NCI-H1436 treated with DMSO at 0.1 percent for 48 hours (cell line): Measurements from ENCODE around the gene ZFAND2B.

ENCODE experiments used
- DNase-seq: peaks from one replicate; lab custom pipeline; 2025; lab: John Stamatoyannopoulos, UW

The ZFAND2B gene

DNA sequence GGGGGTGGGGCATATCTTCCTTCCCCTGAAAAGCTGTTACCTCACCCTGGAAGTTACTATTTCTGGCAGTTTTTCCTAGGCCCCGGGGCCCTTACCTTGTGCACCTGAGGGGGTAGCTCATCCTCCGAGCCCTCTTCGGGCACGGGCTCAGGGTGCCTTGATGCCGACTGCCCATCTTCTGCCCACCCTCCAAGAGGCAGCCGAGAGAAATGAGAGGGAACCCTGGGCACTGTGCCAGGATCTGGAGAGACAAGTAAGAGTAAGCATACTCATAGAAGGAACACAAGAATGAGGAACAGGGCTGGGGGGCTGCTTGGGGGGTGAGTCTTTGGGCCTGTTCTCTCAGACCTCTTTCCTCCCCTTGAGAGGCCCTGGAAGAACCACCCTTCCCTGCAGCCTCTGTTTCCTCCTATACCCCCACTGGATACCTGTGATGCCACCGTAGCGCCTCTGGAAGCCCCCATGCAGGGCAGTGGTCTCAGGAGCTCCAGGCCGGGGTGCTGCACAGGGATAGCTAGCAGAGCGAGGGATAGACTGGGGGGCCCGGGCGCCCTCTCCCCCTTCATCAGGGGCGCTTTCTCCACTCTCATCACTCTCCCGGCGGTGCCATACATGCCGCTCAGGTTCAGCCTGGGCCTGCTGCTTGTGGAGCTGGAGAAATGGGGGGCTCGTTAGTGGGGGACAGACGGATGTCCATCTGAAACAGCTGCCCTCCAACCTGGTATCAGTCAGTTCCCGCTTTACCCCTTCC is 14.2 kb downstream of the ZFAND2B start:
- DNase-seq: no peak

- no peak for DNase-seq
These were observed 15.5 kb downstream of the ZFAND2B start for GRCh38 chr2:219221957-219222518.

- no peak for DNase-seq
These were observed 17.4 kb downstream of the ZFAND2B start for GRCh38 chr2:219223831-219224610.

- DNase-seq: no peak
These were observed 18.8 kb downstream of the ZFAND2B start for GRCh38 chr2:219225350-219225749.

DNA sequence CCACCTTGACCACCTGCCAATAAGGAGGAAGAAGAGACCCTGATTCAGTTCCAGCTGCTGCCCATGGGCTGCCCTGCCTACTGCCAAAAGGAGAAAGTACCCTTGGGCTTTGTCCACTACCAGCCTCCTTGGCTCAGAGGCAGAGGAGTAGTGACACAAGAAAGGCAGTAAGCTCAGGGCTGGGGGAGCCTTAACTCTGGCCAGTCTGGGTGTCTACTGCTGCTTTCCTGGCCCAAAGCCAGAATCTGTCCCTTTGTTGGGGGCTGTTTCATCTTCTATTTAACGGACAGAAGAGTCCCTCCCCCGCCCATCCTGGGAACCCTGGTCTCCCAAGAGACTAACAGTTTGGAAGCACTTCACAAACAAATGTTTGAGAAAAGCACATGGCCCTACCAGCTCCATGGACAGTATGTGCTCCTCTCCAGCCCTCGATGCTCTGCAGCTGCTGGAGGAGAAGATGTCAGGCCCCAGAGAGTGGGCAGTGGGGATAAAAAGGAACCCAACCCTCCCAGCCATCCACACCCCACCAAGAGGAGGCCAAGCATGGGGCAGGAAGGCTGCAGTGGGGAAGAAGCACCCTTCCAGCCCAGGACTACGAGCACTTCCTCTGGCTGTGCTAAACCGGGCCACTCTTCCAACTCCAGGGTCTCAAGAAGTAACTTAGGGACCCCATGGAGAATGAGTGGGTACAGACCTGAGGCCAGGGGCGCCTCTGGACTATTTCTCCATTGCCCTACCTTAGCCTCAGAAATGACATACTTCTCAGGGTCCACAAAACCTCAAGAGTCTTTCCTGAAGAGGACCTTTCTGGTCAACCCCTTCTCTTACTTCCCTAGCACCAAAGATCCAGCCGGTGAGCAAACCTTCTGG is 21.7 kb downstream of the ZFAND2B start:
- DNase-seq: no peak

- DNase-seq: no peak
These were observed 22.3 kb downstream of the ZFAND2B start for GRCh38 chr2:219228911-219229304.

DNA sequence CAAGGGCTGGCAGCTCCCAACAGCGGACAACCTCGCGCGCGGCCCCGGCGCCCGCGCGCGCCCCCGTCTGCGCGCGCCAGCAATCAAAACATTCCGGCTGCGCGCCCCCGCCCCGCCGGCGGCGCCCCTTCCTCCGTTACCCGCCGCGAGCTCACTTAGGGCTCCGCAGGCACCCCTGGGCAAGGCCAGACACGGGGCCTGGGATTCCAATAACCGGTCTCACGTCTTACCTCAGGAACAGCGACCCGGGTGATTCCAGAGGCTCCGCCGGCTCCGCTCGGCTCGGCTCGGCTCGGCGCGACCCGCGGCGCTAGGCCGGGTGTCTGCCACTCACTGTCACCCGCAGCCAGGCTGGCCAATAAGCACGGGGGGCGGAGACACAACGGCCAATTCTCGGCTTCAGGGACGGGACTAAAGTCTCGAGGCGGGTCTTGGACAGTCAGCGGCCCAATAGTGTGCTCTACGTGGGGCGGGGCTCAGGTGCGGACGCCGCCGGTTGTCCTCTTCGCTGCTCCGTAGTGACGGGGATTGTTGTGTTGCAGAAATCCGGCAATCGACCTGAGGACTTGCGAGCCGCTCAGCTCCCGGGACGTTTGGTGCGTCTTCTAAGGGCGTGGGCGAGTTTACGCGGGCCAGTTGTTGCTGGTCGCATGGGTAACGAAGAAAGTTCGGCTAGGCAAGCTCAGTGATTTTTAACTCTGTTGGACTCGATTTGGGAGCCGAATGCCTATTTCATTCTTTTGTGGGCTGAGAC is 22.9 kb downstream of the ZFAND2B start, which contains the start of the genes ANKZF1 and ATG9A:
Gene ANKZF1, plus strand, starts transcription at position 502 of the 754 bp plus-strand sequence. CDS start 452 bp downstream, outside the sequence.
Gene ATG9A, minus strand, starts transcription at position 332 of the 754 bp plus-strand sequence. CDS start 1,612 bp downstream, outside the sequence.
- DNase-seq: peak; percentile 94

DNA sequence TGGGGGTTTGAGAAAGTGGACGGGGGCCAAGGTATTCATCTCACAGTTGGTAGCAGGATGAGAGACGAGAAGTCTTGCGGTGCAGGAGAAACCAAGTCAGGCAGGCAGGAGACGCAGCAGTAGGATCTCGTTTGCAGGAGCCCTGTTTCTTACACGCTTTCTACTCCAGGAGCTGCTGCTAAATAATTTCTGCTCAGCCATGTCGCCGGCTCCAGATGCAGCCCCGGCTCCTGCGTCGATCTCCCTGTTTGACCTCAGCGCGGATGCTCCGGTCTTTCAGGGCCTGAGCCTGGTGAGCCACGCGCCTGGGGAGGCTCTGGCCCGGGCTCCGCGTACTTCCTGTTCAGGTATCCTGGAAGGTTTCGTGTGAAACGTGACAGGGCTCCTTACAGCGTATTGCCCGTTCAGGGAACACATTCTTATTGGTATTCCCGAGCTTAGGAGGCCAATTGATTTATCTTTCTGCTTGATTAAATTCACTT is 23.5 kb downstream of the ZFAND2B start:
- DNase-seq: no peak

DNA sequence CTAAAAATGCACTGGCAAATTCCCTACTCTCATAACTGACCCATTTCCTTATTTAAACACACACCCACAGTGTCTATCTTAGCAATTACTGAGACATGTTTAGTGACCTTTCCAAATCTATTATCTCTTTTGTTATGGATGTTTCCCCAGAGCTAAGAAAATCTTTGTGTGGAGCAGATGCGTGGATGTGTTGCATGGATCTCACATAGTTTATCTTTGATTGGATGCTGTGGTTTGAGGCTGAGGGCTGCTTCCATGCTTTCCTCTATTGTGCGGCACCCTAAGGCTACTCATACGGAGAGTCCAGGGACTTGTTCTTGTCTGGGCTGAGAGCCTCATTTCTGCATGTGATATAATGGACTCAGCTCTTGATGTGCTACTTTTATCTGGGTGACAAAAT is 27.7 kb downstream of the ZFAND2B start:
- DNase-seq: no peak

DNA sequence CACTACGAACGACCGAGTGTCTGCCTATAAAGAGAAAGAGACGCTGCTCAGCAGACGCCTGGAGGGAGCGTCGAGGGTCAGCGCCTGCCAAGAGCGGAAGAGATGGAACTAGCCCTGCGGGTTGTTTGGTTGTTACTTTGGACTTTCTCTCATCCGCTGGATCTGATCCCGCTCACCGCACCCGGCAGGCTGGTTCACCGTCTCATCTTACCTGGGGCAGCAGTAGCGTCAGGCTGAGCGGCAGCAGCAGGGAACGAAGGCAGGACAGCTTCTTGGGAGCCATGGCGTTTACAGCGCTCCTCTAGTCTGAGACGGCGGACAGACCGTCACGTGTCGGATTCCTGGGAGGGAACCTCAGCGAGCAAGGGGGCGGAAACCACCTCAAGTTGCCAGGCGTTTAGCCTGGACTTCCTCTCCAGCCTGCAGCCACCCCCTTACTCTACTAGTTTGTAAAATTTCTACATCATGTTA is 36.7 kb downstream of the ZFAND2B start:
- no peak for DNase-seq

- no peak for DNase-seq
These were observed 38.2 kb downstream of the ZFAND2B start for GRCh38 chr2:219244789-219245147.

GRCh38 chr2:219245148-219245898 is 38.7 kb downstream of the ZFAND2B start, which contains the start of the genes GLB1L and STK16:
TSS of gene GLB1L (minus strand) at chr2:219245444. CDS start at chr2:219243573, 1,871 bp downstream.
TSS of gene STK16 (plus strand) at chr2:219245479. CDS start at chr2:219246000, 521 bp downstream.
- no peak for DNase-seq

DNA sequence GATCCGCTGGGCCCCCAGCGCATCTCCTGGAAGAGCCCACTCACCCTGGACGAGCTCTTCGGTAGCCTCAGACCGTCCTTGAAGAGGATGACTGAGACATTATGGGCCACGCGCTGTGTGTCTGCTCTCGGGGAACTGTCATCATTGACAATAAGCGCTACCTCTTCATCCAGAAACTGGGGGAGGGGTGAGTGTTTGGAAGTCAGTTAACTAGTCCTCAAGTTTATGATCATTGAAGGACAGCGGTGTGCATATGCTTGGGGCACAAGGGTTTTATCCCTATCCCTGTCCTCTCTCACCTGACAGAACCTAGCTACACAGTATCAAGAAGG is 39.3 kb downstream of the ZFAND2B start:
- DNase-seq: no peak

GRCh38 chr2:219246559-219246958 is 40.0 kb downstream of the ZFAND2B start:
- DNase-seq: no peak

- DNase-seq: no peak
These were observed 41.4 kb downstream of the ZFAND2B start for GRCh38 chr2:219247678-219248642.

DNA sequence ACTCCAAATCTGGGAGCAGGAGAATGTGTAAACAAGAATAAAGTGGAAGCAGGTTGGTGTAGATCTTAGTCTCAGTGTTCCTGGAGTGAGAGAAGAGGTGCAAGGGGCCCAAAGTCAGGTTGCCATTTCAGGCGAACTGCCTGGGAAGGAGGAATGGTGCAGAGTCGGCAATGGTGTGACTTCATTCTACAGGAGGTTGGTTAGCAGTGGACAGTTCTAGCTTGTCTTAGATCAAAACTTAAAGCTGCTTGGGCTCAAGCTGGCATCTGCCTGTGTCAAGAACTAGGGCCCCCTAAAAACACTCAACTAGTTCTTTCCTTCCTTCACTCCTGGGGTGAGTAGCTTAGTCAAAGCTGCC is 42.2 kb downstream of the ZFAND2B start:
- no peak for DNase-seq

GRCh38 chr2:219249203-219249980 is 42.8 kb downstream of the ZFAND2B start:
- no peak for DNase-seq
